Measurements from ENCODE around the gene SPANXN2. TPM values are rescaled to one million over a fixed set of nuclear protein-coding genes. Genes with fewer than 3 reads are reported as not detected.

Gene SPANXN2, protein sequence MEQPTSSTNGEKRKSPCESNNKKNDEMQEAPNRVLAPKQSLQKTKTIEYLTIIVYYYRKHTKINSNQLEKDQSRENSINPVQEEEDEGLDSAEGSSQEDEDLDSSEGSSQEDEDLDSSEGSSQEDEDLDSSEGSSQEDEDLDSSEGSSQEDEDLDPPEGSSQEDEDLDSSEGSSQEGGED
- not detected in 2 replicates for total RNA-seq

GRCh38 chrX:143720652-143721051 is at the start of gene SPANXN2:
Gene SPANXN2 (minus strand): TSS chrX:143720752. CDS start chrX:143720668, 84 bp downstream.

Other genes with a start within 250 kb of the SPANXN2 start
- gene SPANXN3, start 203.3 kb downstream of the SPANXN2 start, total RNA-seq = not detected in 2 replicates
- gene SLITRK4, start 84.7 kb downstream of the SPANXN2 start, total RNA-seq = 2.5 and 3.9 TPM in 2 replicates
- not detected in 2 replicates for gene UBE2NL, start 163.3 kb upstream of the SPANXN2 start, total RNA-seq